ENCODE results near the gene MACC1.
"Not testable (repeated sequence)": the region's sequence is repeated elsewhere in the genome, so short reads cannot be mapped to it uniquely, and the experiment has no call there.

Gene MACC1

DNA sequence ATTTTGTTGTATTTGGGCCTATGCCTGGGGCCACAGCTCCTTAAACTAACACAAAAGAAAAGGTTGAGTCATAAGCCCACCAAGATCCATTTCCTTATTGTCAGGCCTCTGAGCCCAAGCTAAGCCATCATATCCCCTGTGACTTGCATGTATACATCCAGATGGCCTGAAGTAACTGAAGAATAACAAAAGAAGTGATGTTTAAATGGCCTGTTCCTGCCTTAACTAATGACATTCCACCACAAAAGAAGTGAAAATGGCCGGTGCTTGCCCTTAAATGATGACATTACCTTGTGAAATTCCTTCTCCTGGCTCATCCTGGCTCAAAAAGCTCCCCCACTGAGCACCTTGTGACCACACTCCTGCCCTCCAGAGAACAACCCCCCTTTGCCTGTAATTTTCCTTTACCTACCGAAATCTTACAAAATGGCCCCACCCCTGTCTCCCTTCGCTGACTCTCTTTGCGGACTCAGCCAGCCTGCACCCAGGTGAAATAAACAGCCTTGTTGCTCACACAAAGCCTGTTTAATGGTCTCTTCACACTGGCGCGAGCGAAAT lies 96.5 kb downstream of the MACC1 start:
- in situ Hi-C loops (cut with HindIII; ENCODE audit: low pct_ligation_motif_present, low pct_unique_long_range_greater_than_20kb, low sequenced_read_pairs); DNase-seq: not testable (repeated sequence)

DNA sequence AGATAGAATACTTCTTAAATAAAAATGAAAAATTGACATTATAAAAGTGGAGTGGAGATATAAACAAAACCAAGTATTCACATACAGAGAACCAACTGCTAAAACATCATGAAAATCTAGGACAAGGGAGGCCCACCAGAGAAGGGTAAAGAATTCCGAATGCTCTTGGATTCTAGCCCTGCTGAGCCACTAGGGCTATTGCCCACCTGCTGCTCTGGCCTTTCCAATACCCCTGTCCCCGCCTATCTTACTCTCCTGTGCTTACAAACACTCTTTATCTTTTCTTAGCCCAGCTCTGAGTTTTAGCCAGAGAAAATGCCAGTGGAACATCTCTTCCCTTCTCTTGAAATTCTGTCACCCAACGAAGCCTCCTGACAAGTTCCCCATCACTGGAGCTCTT lies 100.3 kb downstream of the MACC1 start:
- in situ Hi-C loops (cut with HindIII; ENCODE audit: low pct_ligation_motif_present, low pct_unique_long_range_greater_than_20kb, low sequenced_read_pairs) = no loop called here
- no peak for DNase-seq

DNA sequence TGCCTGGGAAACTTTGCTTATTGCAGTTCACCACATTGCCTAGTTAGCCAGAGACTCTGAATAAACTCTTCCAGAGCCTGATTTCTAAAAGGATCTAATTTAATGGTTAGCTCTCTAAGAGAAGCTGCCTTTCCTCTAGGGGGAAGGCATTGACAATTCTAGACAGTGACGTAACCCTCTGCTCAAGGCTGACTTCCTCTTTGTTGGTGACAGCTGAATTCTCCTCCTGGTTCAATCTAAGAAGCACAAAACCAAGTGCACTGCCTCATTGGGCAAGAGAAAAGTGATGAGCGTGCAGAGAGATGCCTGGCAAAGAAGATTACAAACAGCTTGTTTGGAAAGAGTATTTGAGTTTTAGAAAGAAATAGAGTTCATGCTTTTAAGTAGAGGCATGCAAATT lies 102.7 kb downstream of the MACC1 start:
- DNase-seq = no peak

DNA sequence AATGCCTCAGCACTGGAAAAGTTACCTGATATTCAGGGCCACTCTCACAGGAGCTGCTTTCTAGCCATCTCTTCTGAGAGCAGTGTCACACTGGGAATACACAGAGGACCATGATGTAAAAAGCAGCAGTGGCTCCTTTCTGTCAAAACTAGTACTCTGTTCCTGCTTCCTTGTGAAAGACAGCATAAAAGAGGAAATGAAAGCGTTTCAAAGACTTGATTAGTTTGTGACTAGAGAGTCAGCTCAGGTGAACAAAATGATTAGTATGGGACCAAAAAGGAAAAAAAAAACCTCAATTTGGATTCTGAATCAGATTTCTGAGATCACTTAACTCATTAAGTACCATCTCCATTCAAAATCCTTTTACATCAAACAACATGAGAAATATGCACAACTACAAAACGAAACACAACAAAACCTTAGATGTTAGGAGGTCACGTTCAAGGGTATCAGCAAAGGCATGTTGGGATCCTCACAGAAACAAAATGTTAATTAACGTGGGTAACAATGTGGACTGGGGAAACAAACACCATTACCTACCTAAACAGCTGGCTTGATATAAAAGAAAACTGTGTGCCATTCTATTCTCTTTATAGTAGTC lies 103.7 kb downstream of the MACC1 start:
- DNase-seq = no peak
- in situ Hi-C loops (cut with HindIII; ENCODE audit: low pct_ligation_motif_present, low pct_unique_long_range_greater_than_20kb, low sequenced_read_pairs) = no loop called here

More for the DNA sequence above, 102.7 kb downstream of the MACC1 start:
- in situ Hi-C loops (cut with HindIII; ENCODE audit: low pct_ligation_motif_present, low pct_unique_long_range_greater_than_20kb, low sequenced_read_pairs) = no loop called here

DNA sequence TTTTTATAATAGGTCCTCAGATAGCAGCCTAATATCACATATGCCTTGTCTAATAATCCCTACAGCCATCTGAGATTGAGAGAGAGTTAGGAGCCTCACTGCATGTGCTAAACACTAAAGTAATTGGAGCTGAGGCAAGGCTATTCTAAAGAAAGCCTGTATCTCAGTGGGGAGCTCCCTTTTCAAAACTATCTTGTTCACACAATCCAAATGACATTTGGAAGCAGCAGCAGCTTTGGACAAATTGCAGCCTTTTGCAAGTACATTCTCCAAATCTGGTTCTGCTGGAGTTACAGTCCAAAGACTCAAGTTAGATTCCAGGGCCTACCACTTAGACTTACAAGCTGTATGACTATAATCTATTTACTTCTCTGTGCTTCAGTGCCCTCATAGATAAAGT lies 104.5 kb downstream of the MACC1 start:
- DNase-seq = no peak
- in situ Hi-C loops (cut with HindIII; ENCODE audit: low pct_ligation_motif_present, low pct_unique_long_range_greater_than_20kb, low sequenced_read_pairs) = no loop called here

DNA sequence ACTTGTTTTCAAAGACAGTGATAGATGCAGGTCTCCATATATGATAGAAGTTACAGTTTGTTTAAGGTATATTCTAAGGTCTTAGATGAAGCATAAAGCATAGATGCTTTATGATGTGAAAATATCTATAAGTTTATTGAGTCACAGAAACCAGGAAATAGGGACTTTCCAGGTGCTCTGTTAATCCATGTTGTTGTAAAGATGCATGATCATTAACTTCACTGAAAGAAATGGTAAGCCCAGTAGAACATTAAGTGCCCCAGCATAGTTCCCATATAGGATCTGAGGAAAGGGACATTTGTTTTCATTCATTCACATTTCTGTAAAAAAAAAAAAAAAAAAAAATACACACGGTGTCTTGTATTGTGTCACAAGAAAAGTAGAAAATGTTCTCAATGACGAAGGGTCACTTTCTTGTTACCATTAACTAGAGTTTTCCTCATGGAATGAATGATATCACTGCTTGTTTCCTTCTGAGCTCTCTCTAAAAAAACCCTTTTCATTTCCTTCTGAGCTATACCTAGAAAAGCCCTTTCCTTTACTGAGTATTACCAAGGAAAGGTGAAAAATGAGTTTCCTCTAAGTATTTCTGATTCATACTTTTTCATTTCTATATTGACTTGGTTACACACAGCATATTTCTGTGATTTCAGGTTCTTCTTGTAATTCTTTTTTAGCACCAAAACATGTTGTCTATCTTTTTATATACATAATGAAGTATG lies 105.2 kb downstream of the MACC1 start:
- no peak for DNase-seq
- in situ Hi-C loops (cut with HindIII; ENCODE audit: low pct_ligation_motif_present, low pct_unique_long_range_greater_than_20kb, low sequenced_read_pairs) = no loop called here

DNA sequence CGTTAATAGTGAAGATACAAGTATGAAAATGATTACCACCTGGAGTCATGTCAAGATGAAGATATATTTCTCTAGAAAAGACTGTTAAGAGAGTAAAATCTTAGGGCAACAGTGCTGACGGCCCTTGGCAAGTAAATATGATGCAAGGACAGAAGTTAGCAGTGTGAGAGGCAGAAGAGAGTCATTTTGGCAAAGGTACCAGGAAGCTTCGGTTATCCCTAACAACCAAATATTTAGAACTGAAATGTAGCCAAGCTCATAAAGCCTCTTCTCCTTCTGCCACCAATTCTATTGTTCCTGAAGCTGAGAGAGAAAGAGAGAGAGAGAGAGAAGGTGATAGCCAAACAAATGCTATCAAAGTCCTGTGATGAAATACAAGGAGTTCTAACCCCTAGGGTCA lies 109.6 kb downstream of the MACC1 start:
- DNase-seq = no peak
- in situ Hi-C loops (cut with HindIII; ENCODE audit: low pct_ligation_motif_present, low pct_unique_long_range_greater_than_20kb, low sequenced_read_pairs) = no loop called here

DNA sequence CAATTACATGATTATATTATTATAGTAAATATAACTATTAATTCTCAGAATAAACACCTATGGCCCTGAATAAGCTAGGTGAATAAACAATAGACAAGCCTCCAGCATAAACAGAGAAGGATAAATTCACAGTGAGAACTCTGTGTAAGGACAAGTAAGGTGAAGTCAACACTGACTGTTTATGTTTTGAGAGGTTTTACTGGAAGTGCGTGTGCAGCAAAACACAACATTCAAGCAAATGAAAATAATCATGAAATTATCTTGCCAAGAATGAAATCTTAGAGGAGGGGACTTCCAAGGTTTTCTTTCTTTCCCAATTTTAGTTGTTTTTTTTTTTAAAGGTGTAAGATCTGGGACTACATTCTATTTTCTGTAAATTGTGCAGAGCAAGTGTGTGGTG lies 112.5 kb downstream of the MACC1 start:
- DNase-seq = no peak
- in situ Hi-C loops (cut with HindIII; ENCODE audit: low pct_ligation_motif_present, low pct_unique_long_range_greater_than_20kb, low sequenced_read_pairs) = no loop called here

DNA sequence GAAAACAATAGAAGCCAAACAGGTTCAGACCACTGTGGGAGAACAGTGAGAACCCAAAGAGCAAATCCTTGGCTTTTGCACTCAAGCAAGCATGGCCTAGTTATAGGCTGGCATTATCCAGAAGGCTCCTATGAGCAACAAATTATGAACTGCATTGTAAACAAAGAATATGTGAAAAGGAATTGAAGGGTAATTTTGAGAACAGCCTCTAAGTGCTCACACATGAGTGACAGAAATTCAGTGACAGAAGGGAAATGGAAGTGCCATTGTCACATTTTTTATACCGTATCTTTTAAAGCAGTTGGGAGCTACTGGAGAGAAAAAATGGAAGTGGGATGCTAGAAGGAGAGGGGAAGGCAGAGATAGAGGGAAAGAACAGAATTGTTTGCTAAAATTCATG lies 114.2 kb downstream of the MACC1 start:
- in situ Hi-C loops (cut with HindIII; ENCODE audit: low pct_ligation_motif_present, low pct_unique_long_range_greater_than_20kb, low sequenced_read_pairs) = no loop called here
- DNase-seq = no peak

DNA sequence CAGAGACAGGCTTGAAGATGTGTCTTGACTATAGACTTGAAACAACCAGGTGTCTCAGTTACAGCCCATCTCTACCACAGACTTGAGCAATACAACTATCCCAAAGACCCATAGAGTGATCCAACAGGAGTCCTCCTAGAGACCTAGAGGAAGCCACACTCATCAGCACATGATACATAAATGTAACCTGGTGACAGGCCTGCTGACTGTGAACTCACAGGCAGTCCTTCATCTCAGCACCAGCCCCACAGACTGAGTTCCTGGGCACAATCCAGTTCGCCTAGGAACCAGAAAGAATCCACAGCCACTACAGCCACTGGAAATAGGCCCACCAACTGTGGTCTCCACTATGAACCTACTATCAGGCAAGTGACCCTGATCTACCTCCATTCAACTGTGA lies 121.3 kb downstream of the MACC1 start:
- in situ Hi-C loops (cut with HindIII; ENCODE audit: low pct_ligation_motif_present, low pct_unique_long_range_greater_than_20kb, low sequenced_read_pairs) = no loop called here
- DNase-seq = no peak

DNA sequence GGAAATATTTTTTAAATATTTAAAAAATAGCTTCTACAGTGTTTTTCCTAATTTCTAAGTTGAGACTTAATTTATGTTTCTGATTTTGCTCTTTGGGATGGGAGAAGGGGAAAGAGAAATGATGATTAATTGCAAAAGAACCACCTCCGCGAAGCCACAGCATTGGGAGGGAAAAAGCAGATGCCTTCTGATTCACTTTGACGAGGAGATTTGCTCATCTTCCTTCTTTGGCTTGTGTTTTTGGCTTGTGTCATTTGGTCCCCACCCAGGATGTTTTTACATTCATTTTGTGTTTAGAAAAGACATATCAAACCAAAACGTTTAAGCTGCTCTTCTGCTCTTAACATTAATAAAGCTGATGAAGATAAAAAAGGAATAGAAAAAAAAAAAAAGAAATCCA lies 121.7 kb downstream of the MACC1 start:
- in situ Hi-C loops (cut with HindIII; ENCODE audit: low pct_ligation_motif_present, low pct_unique_long_range_greater_than_20kb, low sequenced_read_pairs) = no loop called here
- no peak for DNase-seq

DNA sequence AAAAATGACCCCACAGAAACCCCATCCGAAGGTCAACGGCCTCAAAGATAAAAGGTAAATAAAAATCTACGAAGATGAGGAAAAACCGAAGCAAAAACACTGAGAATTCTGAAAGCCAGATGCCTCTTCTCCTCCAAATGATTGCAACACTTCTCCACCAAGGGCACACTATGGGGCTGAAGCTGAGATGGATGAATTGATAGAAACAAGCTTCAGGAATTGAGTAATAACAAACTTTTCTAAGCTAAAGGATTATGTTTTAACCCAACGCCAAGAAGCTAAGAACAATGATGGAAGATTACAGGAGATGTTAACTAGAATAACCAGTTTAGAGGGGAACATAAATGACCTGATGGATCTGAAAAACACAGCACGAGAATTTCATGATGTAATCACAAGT lies 127.8 kb downstream of the MACC1 start:
- in situ Hi-C loops (cut with HindIII; ENCODE audit: low pct_ligation_motif_present, low pct_unique_long_range_greater_than_20kb, low sequenced_read_pairs) = no loop called here

DNA sequence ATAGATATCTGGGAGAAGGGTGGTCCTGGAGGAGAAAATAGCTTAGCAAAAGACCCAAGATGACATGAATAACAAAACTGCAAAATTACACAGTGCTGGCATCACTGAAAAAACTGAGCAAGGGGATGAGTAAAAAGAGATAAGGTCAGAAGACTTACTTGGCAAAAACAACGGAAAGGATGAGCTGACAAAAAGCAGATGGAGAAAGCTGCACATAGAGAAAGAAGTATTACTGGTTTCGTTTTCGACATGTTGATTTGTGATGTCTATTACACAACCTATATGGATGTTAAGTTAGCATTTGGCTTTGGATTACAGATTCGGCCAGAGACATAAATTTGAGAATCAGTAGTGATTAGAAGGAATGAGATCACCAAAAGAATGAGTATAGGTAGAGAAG lies 132.1 kb downstream of the MACC1 start:
- DNase-seq = no peak
- in situ Hi-C loops (cut with HindIII; ENCODE audit: low pct_ligation_motif_present, low pct_unique_long_range_greater_than_20kb, low sequenced_read_pairs) = no loop called here

More for the DNA sequence above, 127.8 kb downstream of the MACC1 start:
- DNase-seq = no peak

Measured in ACHN (cell line).